Neutrophil (primary cell): Measurements from ENCODE around the gene NHLRC2.

Source experiments
- H3K27ac ChIP-seq: fragments of 200-600 bp; sonication (generic); 2 replicates; pipeline ENCODE4 v1.5.1; 2016; ENCODE audit warnings: mild to moderate bottlenecking, moderate library complexity
- H3K27me3 ChIP-seq: fragments of 200-600 bp; sonication (generic); 2 replicates; pipeline ENCODE4 v1.6.0; 2016; ENCODE audit warnings: mild to moderate bottlenecking
- H3K36me3 ChIP-seq: fragments of 200-600 bp; sonication (generic); 2 replicates; pipeline ENCODE4 v1.5.1; 2017
- H3K4me1 ChIP-seq, 2 experiments: fragments of 200-600 bp in 1 of 2; sonication (generic) in 1 of 2; 1 replicate in 1 of 2; 2 replicates in 1 of 2; pipeline versions ENCODE4 v1.5.1 to v1.6.1; 2013 to 2016; ENCODE audit warnings: low read depth in 1 of 2, low read length in 1 of 2, mild to moderate bottlenecking in 1 of 2, moderate library complexity in 1 of 2; ENCODE audit not compliant: control insufficient read depth in 1 of 2, insufficient read depth in 1 of 2
- H3K4me3 ChIP-seq, 2 experiments: fragments of 200-600 bp in 1 of 2; sonication (generic) in 1 of 2; 1 replicate in 1 of 2; 2 replicates in 1 of 2; pipeline ENCODE4 v1.5.1; 2013 to 2016; ENCODE audit warnings: low read depth in 1 of 2, low read length in 1 of 2, mild to moderate bottlenecking in 1 of 2, moderate library complexity in 1 of 2
- H3K9me3 ChIP-seq: fragments of 200-600 bp; sonication (generic); 2 replicates; pipeline ENCODE4 v1.5.1; 2016
- TF ChIP-seq, protein P1 (sequence below): fragments of 200-600 bp; sonication (generic); IDR thresholded peaks from 2 replicates; pipeline ENCODE4 v1.5.1; 2016; ENCODE audit warnings: antibody characterized with exemption

The NHLRC2 gene

DNA sequence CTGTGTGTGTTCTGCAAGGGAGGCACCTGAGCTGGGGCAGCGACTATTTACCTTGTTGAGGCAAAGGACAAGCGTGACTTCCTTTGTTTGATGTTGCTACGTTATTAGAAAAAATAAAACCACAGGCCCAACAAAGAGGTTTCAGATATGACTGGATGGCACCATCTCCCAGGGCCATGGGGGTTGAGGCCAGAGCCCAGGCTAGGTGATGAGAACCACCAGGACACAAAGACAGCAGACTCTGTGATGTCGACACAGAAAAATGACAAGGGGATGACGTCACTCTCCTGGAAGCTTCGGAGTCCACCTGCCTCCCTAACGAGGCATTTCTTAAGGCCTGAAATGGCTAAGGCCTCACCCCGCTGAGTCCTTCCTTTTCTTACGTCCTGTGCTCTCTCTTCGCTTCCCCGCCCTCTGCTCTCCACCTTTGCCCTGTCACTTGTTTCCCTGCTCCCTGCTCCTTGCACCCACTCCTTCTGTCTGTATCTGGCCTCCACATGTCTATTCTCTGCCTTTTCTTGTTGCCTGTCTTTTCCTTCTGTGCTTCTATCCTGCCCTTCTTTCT is 106.2 kb downstream of the NHLRC2 start:
- TF ChIP-seq, protein P1, sequence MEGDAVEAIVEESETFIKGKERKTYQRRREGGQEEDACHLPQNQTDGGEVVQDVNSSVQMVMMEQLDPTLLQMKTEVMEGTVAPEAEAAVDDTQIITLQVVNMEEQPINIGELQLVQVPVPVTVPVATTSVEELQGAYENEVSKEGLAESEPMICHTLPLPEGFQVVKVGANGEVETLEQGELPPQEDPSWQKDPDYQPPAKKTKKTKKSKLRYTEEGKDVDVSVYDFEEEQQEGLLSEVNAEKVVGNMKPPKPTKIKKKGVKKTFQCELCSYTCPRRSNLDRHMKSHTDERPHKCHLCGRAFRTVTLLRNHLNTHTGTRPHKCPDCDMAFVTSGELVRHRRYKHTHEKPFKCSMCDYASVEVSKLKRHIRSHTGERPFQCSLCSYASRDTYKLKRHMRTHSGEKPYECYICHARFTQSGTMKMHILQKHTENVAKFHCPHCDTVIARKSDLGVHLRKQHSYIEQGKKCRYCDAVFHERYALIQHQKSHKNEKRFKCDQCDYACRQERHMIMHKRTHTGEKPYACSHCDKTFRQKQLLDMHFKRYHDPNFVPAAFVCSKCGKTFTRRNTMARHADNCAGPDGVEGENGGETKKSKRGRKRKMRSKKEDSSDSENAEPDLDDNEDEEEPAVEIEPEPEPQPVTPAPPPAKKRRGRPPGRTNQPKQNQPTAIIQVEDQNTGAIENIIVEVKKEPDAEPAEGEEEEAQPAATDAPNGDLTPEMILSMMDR, result no peak
- Histone ChIP-seq H3K4me1 (peaks cover 12 to 18% of the 10 kb centered on the region in 2 experiments), H3K27ac (no peak overlapping the region), H3K27me3 (no peaks in the 10 kb centered on the region), H3K36me3 (no peaks in the 10 kb centered on the region), H3K4me3 (no peak overlapping the region), H3K9me3 (no peaks in the 10 kb centered on the region)

GRCh38 chr10:113961182-113962031 is 106.9 kb downstream of the NHLRC2 start:
- Histone ChIP-seq H3K4me1 (peaks cover 17 to 23% of the 10 kb centered on the region in 2 experiments), H3K27ac (no peak overlapping the region), H3K27me3 (no peaks in the 10 kb centered on the region), H3K9me3 (no peaks in the 10 kb centered on the region), H3K36me3 (no peaks in the 10 kb centered on the region), H3K4me3 (no peak overlapping the region)
- TF ChIP-seq, protein P1, result no peak

DNA sequence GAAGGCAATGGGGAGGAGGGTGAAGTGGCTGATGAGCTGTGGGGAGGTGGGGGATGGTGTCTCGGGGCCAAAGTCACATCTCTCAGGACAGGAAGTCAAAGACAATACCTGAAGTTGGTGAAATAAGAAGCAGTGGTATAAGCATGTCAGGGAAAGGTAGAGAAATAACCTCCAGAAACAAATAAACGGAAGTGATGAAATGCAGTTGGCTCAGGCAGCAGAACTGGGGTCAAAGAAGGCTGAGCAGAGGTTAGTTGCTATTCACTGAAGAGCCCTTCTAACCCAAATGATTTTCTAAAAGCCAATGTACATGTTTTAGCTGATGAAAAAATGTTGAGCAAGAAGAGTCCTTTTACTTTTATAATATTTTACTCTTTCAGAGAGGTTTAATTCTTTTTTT is 110.6 kb downstream of the NHLRC2 start:
- Histone ChIP-seq H3K27ac (peak overlapping the region; percentile 54), H3K4me3 (no peak overlapping the region), H3K36me3 (no peaks in the 10 kb centered on the region), H3K9me3 (no peaks in the 10 kb centered on the region), H3K4me1 (peaks cover 17 to 23% of the 10 kb centered on the region in 2 experiments), H3K27me3 (no peaks in the 10 kb centered on the region)
- TF ChIP-seq, protein P1, result no peak

DNA sequence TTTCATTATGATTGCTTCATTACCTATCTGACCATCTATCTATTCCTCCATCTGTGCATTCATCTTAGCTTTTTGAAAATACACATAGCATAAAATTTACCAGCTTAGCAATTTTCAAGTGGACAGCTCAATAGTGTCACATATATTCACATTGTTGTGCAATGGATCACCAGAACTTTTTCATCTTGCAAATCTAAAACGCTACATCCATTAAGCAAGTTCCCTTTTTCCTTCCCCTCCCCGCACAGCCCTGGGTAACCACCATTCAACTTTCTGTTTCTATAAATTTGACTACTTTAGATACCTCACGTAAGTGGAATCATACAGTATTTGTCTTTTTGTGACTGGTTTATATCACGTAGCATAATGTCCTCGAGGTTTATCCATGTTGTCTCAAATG is 111.2 kb downstream of the NHLRC2 start:
- H3K9me3 ChIP-seq, result no peaks in the 10 kb centered on the region

More for the DNA sequence above, 111.2 kb downstream of the NHLRC2 start:
- Histone ChIP-seq H3K36me3 (no peaks in the 10 kb centered on the region), H3K4me3 (no peak overlapping the region), H3K27me3 (no peaks in the 10 kb centered on the region), H3K4me1 (peaks cover 17 to 23% of the 10 kb centered on the region in 2 experiments), H3K27ac (peak overlapping the region; percentile 54)
- TF ChIP-seq, protein P1, result no peak
